Lung microvascular endothelial cell (primary cell): ENCODE results near the gene AMPD2. TPM values are rescaled to one million over a fixed set of nuclear protein-coding genes. Genes with fewer than 3 reads are reported as not detected.
"Not testable (repeated sequence)": the region's sequence is repeated elsewhere in the genome, so short reads cannot be mapped to it uniquely, and the experiment has no call there.

Source experiments
- DNase-seq, 2 donors: peaks; one replicate each; pipeline versions ENCODE4 v3.0.0 to v3.0.0-alpha.2; 2010; ENCODE audit warnings: low read depth in 2 of 2
- total RNA-seq: library from RNA; depleted of rRNA; stranded (reverse); fragments of >200 nt; gene quantifications from 2 replicates; pipeline ENCODE4 v1.2.1, GENCODE V29; 2014

AMPD2 gene
- total RNA-seq, 1 donor from 2014 or later: 26.8 TPM

DNA sequence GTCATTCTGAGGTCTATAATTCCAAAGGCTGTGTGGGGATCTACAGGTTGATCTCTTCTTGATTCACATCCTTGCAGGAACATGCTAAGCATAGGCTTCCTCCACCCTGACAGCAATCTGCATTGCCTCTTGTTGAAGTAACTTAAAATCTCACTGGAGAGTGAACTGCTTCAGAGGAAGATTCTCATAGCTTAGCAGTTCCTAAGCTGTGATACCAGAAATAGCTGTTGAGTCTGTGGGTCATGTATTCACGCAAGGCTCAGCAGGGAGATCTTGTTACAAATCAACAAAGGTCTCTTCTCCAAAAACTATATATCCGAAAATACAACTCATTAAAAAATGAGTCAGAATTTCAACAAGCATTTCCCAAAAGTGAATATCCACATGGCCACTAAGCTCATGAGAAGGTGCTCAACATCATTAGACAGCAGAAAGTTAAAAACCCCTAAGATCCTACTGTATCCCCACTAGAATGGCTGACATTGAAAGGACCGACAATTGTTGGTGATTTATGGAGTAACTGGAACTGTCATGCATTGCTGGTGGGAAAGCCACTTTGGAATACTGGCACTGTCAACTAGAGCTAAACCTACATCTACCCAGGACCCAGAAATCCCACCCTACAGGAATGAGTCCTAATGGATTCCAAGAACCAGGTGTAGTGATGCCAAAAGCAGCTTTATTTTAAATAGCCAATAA, 57.2 kb downstream of the AMPD2 start:
- not testable (repeated sequence) for DNase-seq

GRCh38 chr1:109677459-109677858, 57.8 kb downstream of the AMPD2 start:
- no peak for DNase-seq

DNA sequence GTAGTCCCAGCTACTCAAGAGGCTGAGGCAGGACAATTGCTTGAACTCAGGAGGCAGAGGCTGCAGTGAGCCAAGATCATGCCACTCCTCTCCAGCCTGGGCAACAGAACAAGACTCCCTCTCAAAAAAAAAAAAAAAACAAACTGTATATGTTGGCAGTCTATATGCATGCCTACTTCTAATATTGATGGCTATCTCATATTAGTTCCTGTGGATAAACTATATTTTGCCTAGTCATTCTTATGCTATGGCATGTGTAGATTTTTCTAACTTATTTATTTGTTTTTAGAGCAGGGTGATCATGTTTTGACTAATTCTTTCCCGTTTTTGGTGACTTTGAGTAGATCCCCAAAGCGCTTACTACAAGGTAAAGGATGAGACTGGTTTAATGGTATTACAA, 59.0 kb downstream of the AMPD2 start:
- not testable (repeated sequence) for DNase-seq

Other genes starting within 250 kb of the AMPD2 start
- 9.5 and 11.6 TPM in 2 replicates for gene SORT1, start 221.9 kb upstream of the AMPD2 start, total RNA-seq
- gene PSMA5, start 193.4 kb upstream of the AMPD2 start, total RNA-seq: 33.7 and 42.5 TPM in 2 replicates
- under 0.01 TPM in 1 of 2 replicates, not detected in the other for gene SYPL2, start 153.3 kb upstream of the AMPD2 start, total RNA-seq
- gene ATXN7L2, start 135.9 kb upstream of the AMPD2 start, total RNA-seq: 0.65 and 0.79 TPM in 2 replicates
- gene CYB561D1, start 125.7 kb upstream of the AMPD2 start, total RNA-seq: 3.1 and 4.6 TPM in 2 replicates
- 0.65 and 1.4 TPM in 2 replicates for gene AMIGO1, start 110.1 kb upstream of the AMPD2 start, total RNA-seq
- 0.20 and 0.22 TPM in 2 replicates for gene GPR61, start 80.0 kb upstream of the AMPD2 start, total RNA-seq
- 8.7 and 11.8 TPM in 2 replicates for gene GNAI3, start 71.2 kb upstream of the AMPD2 start, total RNA-seq
- gene GNAT2, start 221 bp upstream of the AMPD2 start, total RNA-seq: under 0.01 and 0.22 TPM in 2 replicates
- gene GSTM4, start 36.3 kb downstream of the AMPD2 start, total RNA-seq: 0.40 and 0.65 TPM in 2 replicates
- 0.87 and 1.4 TPM in 2 replicates for gene GSTM2, start 48.2 kb downstream of the AMPD2 start, total RNA-seq
- gene GSTM1, start 68.0 kb downstream of the AMPD2 start, total RNA-seq: not detected in 2 replicates
- gene GSTM5, start 92.4 kb downstream of the AMPD2 start, total RNA-seq: under 0.01 TPM in 1 of 2 replicates, not detected in the other
- gene GSTM3, start 121.2 kb downstream of the AMPD2 start, total RNA-seq: 36.3 and 42.9 TPM in 2 replicates
- not detected in 2 replicates for gene EPS8L3, start 144.1 kb downstream of the AMPD2 start, total RNA-seq